GM12878 (cell line): ENCODE results near the gene EYS. TPM values are rescaled to one million over a fixed set of nuclear protein-coding genes. Genes with fewer than 3 reads are reported as not detected.

Experiments used
- ATAC-seq: fragments of 200-7000 bp; cut with Tn5 transposase; 3 replicates; pipeline ENCODE4 v1.9.1; 2020; ENCODE audit warnings: mild to moderate bottlenecking, moderate library complexity
- BruUV-seq: library from RNA; stranded (reverse); fragments of 400-500 nt; replicated peaks from 2 replicates; lab custom pipeline; 2021; lab: Mats Ljungman, UMichigan
- CTCF ChIA-PET: fragments of 300-600 bp; sonication (Branson Sonifier 250); formaldehyde crosslinking; extraction: SDS; loops from one replicate; lab custom pipeline; 2021; ENCODE audit warnings: inconsistent platforms; lab: Yijun Ruan, JAX
- POLR2A ChIA-PET: fragments of 350-600 bp; formaldehyde crosslinking; extraction: SDS; loops from one replicate; lab custom pipeline; 2021; ENCODE audit warnings: inconsistent platforms; lab: Charles Lee
- RAD21 ChIA-PET: fragments of 300-600 bp; sonication (Branson Sonifier 250); formaldehyde crosslinking; loops from one replicate; lab custom pipeline; 2023; ENCODE audit warnings: antibody characterized with exemption; ENCODE audit not compliant: unreplicated experiment; lab: Charles Lee
- SMC1A ChIA-PET: fragments of 300-600 bp; sonication (Branson Sonifier 250); formaldehyde crosslinking; loops from one replicate; lab custom pipeline; 2023; ENCODE audit not compliant: unreplicated experiment, uncharacterized antibody; lab: Charles Lee
- DNase-seq: peaks from one replicate; pipeline ENCODE4 v3.0.0-alpha.2; 2011; ENCODE audit warnings: low read depth, low spot score
- FAIRE-seq: peaks from 3 replicates; lab custom pipeline; 2011; peaks lifted over from hg19 to GRCh38; lab: Jason Lieb, UNC
- H2AFZ ChIP-seq: 2 replicates; pipeline ENCODE4 v1.6.0; 2011; ENCODE audit warnings: low read depth, low read length, control low read depth; ENCODE audit not compliant: control insufficient read depth
- H3K27ac ChIP-seq: 2 replicates; pipeline ENCODE4 v1.5.1; 2011; ENCODE audit warnings: control low read depth; ENCODE audit not compliant: control insufficient read depth, insufficient read depth
- H3K27me3 ChIP-seq, 2 experiments: replicated peaks in 1 of 2; 2 replicates each; pipeline versions ENCODE4 v1.6.0 to v1.6.1; 2011; ENCODE audit warnings: low read length in 1 of 2; ENCODE audit not compliant: control insufficient read depth in 2 of 2, insufficient read depth in 2 of 2
- H3K36me3 ChIP-seq, 2 experiments: 2 replicates each; pipeline ENCODE4 v1.5.1; 2011; ENCODE audit warnings: low read length in 1 of 2; ENCODE audit not compliant: control insufficient read depth in 2 of 2, insufficient read depth in 2 of 2
- H3K4me1 ChIP-seq: 2 replicates; pipeline ENCODE4 v1.6.1; 2011; ENCODE audit warnings: mild to moderate bottlenecking, low read length, moderate library complexity, mixed read lengths; ENCODE audit not compliant: control insufficient read depth, insufficient read depth
- H3K4me2 ChIP-seq: 2 replicates; pipeline ENCODE4 v1.6.0; 2011; ENCODE audit warnings: control low read depth; ENCODE audit not compliant: control insufficient read depth, insufficient read depth
- H3K4me3 ChIP-seq: fragments of 200-600 bp; sonication (generic); 2 replicates; pipeline ENCODE4 v1.5.1; 2016
- H3K79me2 ChIP-seq: 2 replicates; pipeline ENCODE4 v1.6.0; 2011; ENCODE audit warnings: low read length; ENCODE audit not compliant: control insufficient read depth, insufficient read depth
- H3K9ac ChIP-seq: 2 replicates; pipeline ENCODE4 v1.8.0; 2011; ENCODE audit warnings: low read length, control low read depth, mixed read lengths; ENCODE audit not compliant: control insufficient read depth, insufficient read depth
- H3K9me3 ChIP-seq: replicated peaks from 3 replicates; pipeline ENCODE4 v1.5.1; 2011; ENCODE audit warnings: mild to moderate bottlenecking, low read length; ENCODE audit not compliant: control insufficient read depth, insufficient read depth
- H4K20me1 ChIP-seq: 2 replicates; pipeline ENCODE4 v1.6.0; 2011; ENCODE audit not compliant: control insufficient read depth, insufficient read depth
- ASH2L ChIP-seq: fragments of 300-600, 200-600 bp; sonication (generic); IDR thresholded peaks from 2 replicates; pipeline ENCODE4 v1.6.1; 2017; ENCODE audit warnings: low read depth, mild to moderate bottlenecking, borderline replicate concordance
- CBX3 ChIP-seq: fragments of 200-600 bp; sonication (generic); IDR thresholded peaks from 2 replicates; pipeline ENCODE4 v1.6.1; 2016; ENCODE audit warnings: low read depth, borderline replicate concordance
- ETV6 ChIP-seq, 2 experiments: fragments of 450-650 bp in 1 of 2; IDR thresholded peaks in 1 of 2; conservative IDR thresholded peaks in 1 of 2; 2 replicates each; pipeline ENCODE4 v1.6.1; 2014; ENCODE audit warnings: antibody characterized with exemption in 1 of 2, borderline replicate concordance in 1 of 2, low read depth in 1 of 2, mild to moderate bottlenecking in 1 of 2, moderate library complexity in 1 of 2
- FOXM1 ChIP-seq: IDR thresholded peaks from 2 replicates; pipeline ENCODE4 v1.6.1; 2012; ENCODE audit warnings: low read depth, mild to moderate bottlenecking, inconsistent platforms, low read length, moderate library complexity
- KDM1A ChIP-seq: fragments of 200-600 bp; sonication (generic); IDR thresholded peaks from 2 replicates; pipeline ENCODE4 v1.6.1; 2016; ENCODE audit warnings: borderline replicate concordance
- PML ChIP-seq: IDR thresholded peaks from 2 replicates; pipeline ENCODE4 v1.6.1; 2012; ENCODE audit warnings: low read length, inconsistent platforms
- SMC3 ChIP-seq: IDR thresholded peaks from 2 replicates; pipeline ENCODE4 v1.6.1; 2011; ENCODE audit warnings: low read length, improper control_type of control experiment, borderline replicate concordance
- TCF7 ChIP-seq: IDR thresholded peaks from 2 replicates; pipeline ENCODE4 v1.6.1; 2014; ENCODE audit warnings: antibody characterized with exemption, borderline replicate concordance
- YY1 ChIP-seq: IDR thresholded peaks from 2 replicates; pipeline ENCODE4 v1.6.1; 2011; ENCODE audit warnings: low read depth, mild to moderate bottlenecking, low read length
- ZBTB33 ChIP-seq: fragments of 450-650 bp; IDR thresholded peaks from 2 replicates; pipeline ENCODE4 v1.6.1; 2017; ENCODE audit warnings: mild to moderate bottlenecking
- ZNF217 ChIP-seq: fragments of 450-650 bp; IDR thresholded peaks from 2 replicates; pipeline ENCODE4 v1.6.1; 2017; ENCODE audit warnings: antibody characterized with exemption, mild to moderate bottlenecking
- ZSCAN29 ChIP-seq: fragments of 450-650 bp; IDR thresholded peaks from 2 replicates; pipeline ENCODE4 v1.6.1; 2017; ENCODE audit warnings: mild to moderate bottlenecking, moderate library complexity
- WGBS: methylation state at CpG from one replicate; pipeline ENCODE4 v1.1.6; 2016; ENCODE audit warnings: low lambda C conversion rate; ENCODE audit not compliant: insufficient replicate concordance, insufficient coverage; ENCODE audit errors: missing lambda C conversion rate; 5-methylcytosine and 5-hydroxymethylcytosine counted together
- in situ Hi-C: fragments of 300-500 bp; cut with MboI; formaldehyde crosslinking; loops from 9 replicates; pipeline ENCODE4 v1.14.3; 2018; ENCODE audit warnings: mixed read lengths
- intact Hi-C: fragments of 100-400 bp; cut with micrococcal nuclease; formaldehyde crosslinking; loops from one replicate; pipeline ENCODE4 v1.14.2; 2022; ENCODE audit not compliant: unreplicated experiment
- polyA plus RNA-seq, 11 experiments: library from polyadenylated mRNA; depleted of rRNA in 4 of 11; unstranded in 6 of 11; stranded (reverse) in 5 of 11; fragments of >200 nt; fragmentation: Nextera tagmentation in 4 of 11; fragmentation: Illumina TruSeq in 1 of 11; extraction: Ambion mirVana in 4 of 11; extraction: Trizol in 1 of 11; gene quantifications; 1 replicate in 1 of 11; 2 replicates in 10 of 11; pipeline versions ENCODE4 v1.2.1 to v1.2.3, GENCODE V29; 2011 to 2016; ENCODE audit warnings: inconsistent platforms in 2 of 11, missing spikeins in 2 of 11, low read depth in 1 of 11
- total RNA-seq, 4 experiments: library from RNA; depleted of rRNA in 3 of 4; stranded (reverse); fragments of >200 nt in 3 of 4; fragmentation: Illumina TruSeq in 1 of 4; extraction: Trizol in 1 of 4; gene quantifications; 2 replicates each; pipeline versions ENCODE4 v1.2.1 to v1.2.3, GENCODE V29; 2013 to 2021
- TF ChIP-seq, protein P1 (sequence below): fragments of 450-650 bp; IDR thresholded peaks from 2 replicates; pipeline ENCODE4 v1.6.1; 2017; ENCODE audit warnings: borderline replicate concordance

The EYS gene
- total and polyA plus RNA-seq, 10 of the 15 experiments (the other 5 are each of a cell fraction or from before 2014, with no cell fraction given): under 0.01 to 0.14 (median 0.02) TPM; not detected in 1

DNA sequence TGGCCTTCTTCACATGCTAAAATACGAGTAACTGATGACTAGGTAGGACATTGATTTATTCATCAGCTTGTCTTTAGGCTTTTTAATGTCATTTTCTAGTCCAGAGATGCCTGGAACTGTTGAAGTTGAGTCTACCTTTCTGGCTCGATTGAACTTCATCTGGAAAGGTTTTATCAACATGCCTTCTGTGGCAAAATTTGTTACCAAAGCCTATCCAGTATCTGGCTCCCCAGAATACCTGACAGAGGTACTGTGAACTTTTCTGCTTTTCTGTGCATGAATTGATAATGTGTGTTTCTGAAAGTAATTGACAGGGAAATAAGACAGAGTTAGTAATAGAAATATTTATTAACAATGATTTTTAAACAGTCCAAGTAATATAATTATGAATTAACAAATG lies 2000.4 kb downstream of the EYS start:
- Histone ChIP-seq H3K27ac (no peak overlapping the region), H3K9ac (no peak overlapping the region), H4K20me1 (no peaks in the 10 kb centered on the region), H3K79me2 (no peaks in the 10 kb centered on the region), H3K4me2 (no peak overlapping the region), H2AFZ (no peak overlapping the region), H3K36me3 (peaks cover 3 to 24% of the 10 kb centered on the region in 2 experiments), H3K27me3 (no peaks in the 10 kb centered on the region), H3K4me3 (no peak overlapping the region), H3K9me3 (no peaks in the 10 kb centered on the region), H3K4me1 (no peaks in the 10 kb centered on the region)
- DNase-seq: no peak
- 94% methylated on average over 2 of the region's 2 CpGs for WGBS
- FAIRE-seq: no peak
- in situ Hi-C loops: no loop called here
- no peak for ATAC-seq
- no peak for TF ChIP-seq SMC3
- ChIA-PET SMC1A (interaction anchor here (1.1 kb wide), 1 partner anchor 59 kb away, joined by 3 read pairs; no protein-coding TSS in a partner anchor), POLR2A (no interaction called here), CTCF (no interaction called here), RAD21 (interaction anchor here (1.1 kb wide), 1 partner anchor 353 kb away, joined by 3 read pairs; no protein-coding TSS in a partner anchor)
- no TSS peak for BruUV-seq
- intact Hi-C loops: no loop called here

DNA sequence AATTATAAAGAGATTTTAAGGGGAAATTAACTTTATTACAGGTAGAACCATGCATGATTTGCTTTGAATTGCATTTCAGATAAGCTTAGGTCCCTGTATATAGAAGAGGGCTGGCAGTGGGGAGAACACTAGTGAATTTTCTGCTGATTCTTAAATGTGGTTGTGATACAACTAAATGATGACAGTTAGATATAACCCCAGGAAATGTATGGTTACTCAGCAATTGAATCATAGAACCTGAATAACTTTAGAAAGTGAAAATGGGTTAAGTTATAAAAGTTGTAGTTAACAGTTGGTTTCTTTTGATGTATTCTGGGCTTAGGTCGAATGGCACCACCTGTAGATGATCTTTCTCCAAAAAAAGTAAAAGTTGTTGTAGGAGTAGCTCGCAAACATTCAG lies 2001.3 kb downstream of the EYS start:
- Histone ChIP-seq H3K4me2 (no peak overlapping the region), H4K20me1 (no peaks in the 10 kb centered on the region), H3K9me3 (no peaks in the 10 kb centered on the region), H3K9ac (no peak overlapping the region), H3K4me3 (no peak overlapping the region), H3K4me1 (no peaks in the 10 kb centered on the region), H3K27ac (no peak overlapping the region), H2AFZ (no peak overlapping the region), H3K36me3 (peaks cover 3 to 20% of the 10 kb centered on the region in 2 experiments), H3K79me2 (no peaks in the 10 kb centered on the region), H3K27me3 (no peaks in the 10 kb centered on the region)
- intact Hi-C loops: no loop called here
- SMC1A ChIA-PET: interaction anchor here (0.6 to 1.6 kb wide), 3 partner anchors 9 to 58 kb away, joined by 3 to 6 read pairs (median 3); no protein-coding TSS in a partner anchor
- RAD21 ChIA-PET: interaction anchor here (1.1 to 1.7 kb wide), 3 partner anchors 14 to 352 kb away, joined by 3 to 4 read pairs (median 3); no protein-coding TSS in a partner anchor
- ATAC-seq (no peak), DNase-seq (no peak), FAIRE-seq (no peak)
- no TSS peak for BruUV-seq
- WGBS: 62% methylated on average over 2 of the region's 2 CpGs
- in situ Hi-C loops: no loop called here
- CTCF ChIA-PET: interaction anchor here (1.2 to 1.4 kb wide), 2 partner anchors 20 to 107 kb away, joined by 3 to 5 read pairs; no protein-coding TSS in a partner anchor
- POLR2A ChIA-PET: no interaction called here
- TF ChIP-seq PML (no peak), KDM1A (no peak), ETV6 (conservative IDR thresholded peaks at IDR 0.05 in 1 of 2, IDR thresholded peaks at IDR 0.05 in 1 of 2; ENCODE audit: borderline replicate concordance in 1 of 2, low read depth in 1 of 2) (no peak), ASH2L (no peak), TCF7 (no peak), YY1 (no peak), FOXM1 (no peak), ZSCAN29 (no peak), ZNF217 (no peak), CBX3 (no peak), ZBTB33 (no peak)
- TF ChIP-seq, protein P1, sequence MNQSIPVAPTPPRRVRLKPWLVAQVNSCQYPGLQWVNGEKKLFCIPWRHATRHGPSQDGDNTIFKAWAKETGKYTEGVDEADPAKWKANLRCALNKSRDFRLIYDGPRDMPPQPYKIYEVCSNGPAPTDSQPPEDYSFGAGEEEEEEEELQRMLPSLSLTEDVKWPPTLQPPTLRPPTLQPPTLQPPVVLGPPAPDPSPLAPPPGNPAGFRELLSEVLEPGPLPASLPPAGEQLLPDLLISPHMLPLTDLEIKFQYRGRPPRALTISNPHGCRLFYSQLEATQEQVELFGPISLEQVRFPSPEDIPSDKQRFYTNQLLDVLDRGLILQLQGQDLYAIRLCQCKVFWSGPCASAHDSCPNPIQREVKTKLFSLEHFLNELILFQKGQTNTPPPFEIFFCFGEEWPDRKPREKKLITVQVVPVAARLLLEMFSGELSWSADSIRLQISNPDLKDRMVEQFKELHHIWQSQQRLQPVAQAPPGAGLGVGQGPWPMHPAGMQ: no peak
